B cell (primary cell): ENCODE data around the gene MAPRE3. TPM values are rescaled to one million over a fixed set of nuclear protein-coding genes. Genes with fewer than 3 reads are reported as not detected.

ENCODE experiments used
- ATAC-seq: fragments of 200-7000 bp; cut with Tn5 transposase; one replicate; pipeline ENCODE4 v1.10.0; 2021; ENCODE audit warnings: low read depth, mild to moderate bottlenecking, moderate number of reproducible peaks, moderate library complexity
- CTCF ChIA-PET: fragments of 350-600 bp; sonication (Branson Sonifier 250); formaldehyde crosslinking; loops from one replicate; lab custom pipeline; 2021; ENCODE audit warnings: antibody characterized with exemption, inconsistent platforms; lab: Charles Lee
- POLR2A ChIA-PET: fragments of 350-600 bp; sonication (Branson Sonifier 250); formaldehyde crosslinking; loops from one replicate; lab custom pipeline; 2021; ENCODE audit warnings: antibody characterized with exemption; lab: Charles Lee
- DNase-seq: peaks from one replicate; pipeline ENCODE4 v3.0.0; 2013
- H2AFZ ChIP-seq: 2 replicates; pipeline ENCODE4 v1.6.1; 2012; ENCODE audit warnings: mild to moderate bottlenecking, low read depth, low read length; ENCODE audit not compliant: insufficient read depth, poor library complexity, severe bottlenecking
- H3K27ac ChIP-seq, 2 donors: 1 replicate in 1 of 2; 2 replicates in 1 of 2; pipeline ENCODE4 v1.5.1; 2012 to 2013; ENCODE audit warnings: low read length in 2 of 2, mild to moderate bottlenecking in 2 of 2, moderate library complexity in 1 of 2
- H3K27me3 ChIP-seq, 4 experiments: fragments of 200-600 bp in 1 of 4; sonication (generic) in 1 of 4; replicated peaks in 1 of 4; 1 replicate in 2 of 4; 2 replicates in 2 of 4; pipeline versions ENCODE4 v1.6.1 to v1.7.0; 2013 to 2016; ENCODE audit warnings: low read length in 3 of 4, mild to moderate bottlenecking in 2 of 4, mixed read lengths in 1 of 4, moderate library complexity in 1 of 4; ENCODE audit not compliant: insufficient read depth in 4 of 4, control insufficient read depth in 3 of 4; ENCODE audit errors: control extremely low read depth in 1 of 4
- H3K36me3 ChIP-seq, 2 experiments: replicated peaks in 1 of 2; 1 replicate in 1 of 2; 2 replicates in 1 of 2; pipeline versions ENCODE4 v1.6.1 to v1.7.1; 2013; ENCODE audit warnings: low read length in 1 of 2; ENCODE audit not compliant: insufficient read depth in 2 of 2, control insufficient read depth in 1 of 2; ENCODE audit errors: control extremely low read depth in 1 of 2, extremely low read depth in 1 of 2
- H3K4me1 ChIP-seq, 2 donors: fragments of 200-600 bp in 1 of 2; sonication (generic) in 1 of 2; 1 replicate in 1 of 2; 2 replicates in 1 of 2; pipeline versions ENCODE4 v1.5.1 to v1.6.1; 2013 to 2017; ENCODE audit warnings: low read length in 2 of 2; ENCODE audit not compliant: control insufficient read depth in 2 of 2, insufficient read depth in 2 of 2
- H3K4me2 ChIP-seq: replicated peaks from 2 replicates; pipeline ENCODE3; 2012; ENCODE audit warnings: mild to moderate bottlenecking, low read depth, low read length; ENCODE audit not compliant: poor library complexity, severe bottlenecking
- H3K4me3 ChIP-seq, 5 experiments: fragments of 200-600 bp in 1 of 5; sonication (generic) in 1 of 5; 1 replicate in 3 of 5; 2 replicates in 2 of 5; pipeline versions ENCODE4 v1.5.1 to v1.7.0; 2011 to 2016; ENCODE audit warnings: low read length in 4 of 5, mild to moderate bottlenecking in 4 of 5, low read depth in 2 of 5, control low read depth in 1 of 5, moderate library complexity in 1 of 5; ENCODE audit not compliant: insufficient read depth in 1 of 5; ENCODE audit errors: control extremely low read depth in 1 of 5, extremely low read depth in 1 of 5
- H3K79me2 ChIP-seq: fragments of 200-600 bp; sonication (generic); one replicate; pipeline ENCODE4 v1.6.0; 2016; ENCODE audit warnings: low read length; ENCODE audit not compliant: control insufficient read depth, insufficient read depth
- H3K9ac ChIP-seq: fragments of 200-600 bp; sonication (generic); 2 replicates; pipeline ENCODE4 v1.6.1; 2017; ENCODE audit warnings: mild to moderate bottlenecking, low read length, moderate library complexity
- H3K9me3 ChIP-seq, 3 donors: one replicate each; pipeline versions ENCODE4 v1.6.1 to v1.7.1; 2013; ENCODE audit warnings: low read length in 2 of 3; ENCODE audit not compliant: control insufficient read depth in 2 of 3, insufficient read depth in 1 of 3; ENCODE audit errors: control extremely low read depth in 1 of 3
- H4K20me1 ChIP-seq: 2 replicates; pipeline ENCODE4 v1.6.0; 2012; ENCODE audit warnings: mild to moderate bottlenecking, low read length; ENCODE audit not compliant: insufficient read depth, control insufficient read depth, poor library complexity, severe bottlenecking
- H3K27ac Mint-ChIP-seq: one replicate; pipeline ENCODE4 v1.8.0; 2021; ENCODE audit warnings: mixed read lengths
- H3K27me3 Mint-ChIP-seq: one replicate; pipeline ENCODE4 v1.8.0; 2021; ENCODE audit warnings: mixed read lengths
- H3K4me1 Mint-ChIP-seq: one replicate; pipeline ENCODE4 v1.8.0; 2021; ENCODE audit warnings: mixed read lengths
- H3K4me3 Mint-ChIP-seq: one replicate; pipeline ENCODE4 v1.8.0; 2021; ENCODE audit warnings: mixed read lengths
- H3K9me3 Mint-ChIP-seq: one replicate; pipeline ENCODE4 v1.8.0; 2022; ENCODE audit warnings: mixed read lengths; ENCODE audit not compliant: insufficient read depth
- EZH2 ChIP-seq: IDR thresholded peaks from 2 replicates; pipeline ENCODE4 v1.6.1; 2012; ENCODE audit warnings: borderline replicate concordance, low read depth, mild to moderate bottlenecking, moderate library complexity, low read length; ENCODE audit not compliant: insufficient read depth, poor library complexity, severe bottlenecking
- WGBS: methylation state at CpG from one replicate; pipeline ENCODE4 v1.1.5; 2013; ENCODE audit warnings: missing lambda C conversion rate; ENCODE audit not compliant: insufficient coverage; 5-methylcytosine and 5-hydroxymethylcytosine counted together
- intact Hi-C: fragments of 100-400 bp; cut with micrococcal nuclease; formaldehyde crosslinking; loops from one replicate; pipeline ENCODE4 v1.10.0; 2022
- polyA plus RNA-seq: library from polyadenylated mRNA; depleted of rRNA; stranded (reverse); fragments of >200 nt; gene quantifications from 2 replicates; pipeline ENCODE4 v1.2.3, GENCODE V29; 2012
- total RNA-seq, 2 donors: library from RNA; stranded (reverse); fragments of 120-200 nt in 1 of 2; gene quantifications; 1 replicate in 1 of 2; 2 replicates in 1 of 2; pipeline versions ENCODE4 v1.2.3 to v1.2.4, GENCODE V29; 2013 to 2022
- TF ChIP-seq, protein P1 (sequence below): fragments of 200-600 bp; IDR thresholded peaks from one replicate; pipeline ENCODE4 v1.8.0; 2022; ENCODE audit warnings: antibody characterized with exemption, mild to moderate bottlenecking

MAPRE3 gene
- total and polyA plus RNA-seq, 2 donors (not counting 1 experiment from before 2014, with no cell fraction given), result 5.4 to 9.8 TPM

DNA sequence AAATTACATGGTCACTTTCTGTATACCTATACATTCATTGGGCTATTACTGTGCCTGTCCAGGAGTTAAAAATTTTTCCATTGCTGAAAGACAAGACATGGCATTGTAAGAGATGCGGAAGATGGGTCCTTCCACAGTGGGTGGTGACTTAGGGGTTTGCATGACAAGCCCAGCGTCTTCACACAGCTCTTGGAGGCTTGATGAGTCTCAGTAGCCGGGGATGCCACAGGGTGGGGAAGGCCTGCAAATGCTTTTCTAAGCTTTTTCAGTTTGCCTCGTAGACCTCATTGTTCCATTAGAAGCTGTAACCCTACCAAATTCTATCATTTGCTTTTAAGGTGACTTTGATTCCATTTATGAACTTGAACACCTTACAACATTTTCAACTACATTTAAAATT, 18.1 kb upstream of the MAPRE3 start:
- H3K4me3 Mint-ChIP-seq, result no peak overlapping the region
- ChIA-PET POLR2A (no interaction called here), CTCF (no interaction called here)
- H3K27me3 ChIP-seq, result peaks cover 0 to 19% (median under 1%) of the 10 kb centered on the region in 4 experiments
- H3K4me1 ChIP-seq, result no peaks in the 10 kb centered on the region
- no peaks in the 10 kb centered on the region for H3K79me2 ChIP-seq
- no CpG with 5 or more reads among the region's 4 CpGs for WGBS
- no peaks in the 10 kb centered on the region for H3K9me3 Mint-ChIP-seq
- H4K20me1 ChIP-seq, result no peaks in the 10 kb centered on the region
- H3K4me1 Mint-ChIP-seq, result no peaks in the 10 kb centered on the region
- ATAC-seq (no peak), DNase-seq (no peak)
- H2AFZ ChIP-seq, result no peak overlapping the region
- no peak overlapping the region for H3K4me3 ChIP-seq
- H3K27ac ChIP-seq, result no peak overlapping the region
- TF ChIP-seq, protein P1, sequence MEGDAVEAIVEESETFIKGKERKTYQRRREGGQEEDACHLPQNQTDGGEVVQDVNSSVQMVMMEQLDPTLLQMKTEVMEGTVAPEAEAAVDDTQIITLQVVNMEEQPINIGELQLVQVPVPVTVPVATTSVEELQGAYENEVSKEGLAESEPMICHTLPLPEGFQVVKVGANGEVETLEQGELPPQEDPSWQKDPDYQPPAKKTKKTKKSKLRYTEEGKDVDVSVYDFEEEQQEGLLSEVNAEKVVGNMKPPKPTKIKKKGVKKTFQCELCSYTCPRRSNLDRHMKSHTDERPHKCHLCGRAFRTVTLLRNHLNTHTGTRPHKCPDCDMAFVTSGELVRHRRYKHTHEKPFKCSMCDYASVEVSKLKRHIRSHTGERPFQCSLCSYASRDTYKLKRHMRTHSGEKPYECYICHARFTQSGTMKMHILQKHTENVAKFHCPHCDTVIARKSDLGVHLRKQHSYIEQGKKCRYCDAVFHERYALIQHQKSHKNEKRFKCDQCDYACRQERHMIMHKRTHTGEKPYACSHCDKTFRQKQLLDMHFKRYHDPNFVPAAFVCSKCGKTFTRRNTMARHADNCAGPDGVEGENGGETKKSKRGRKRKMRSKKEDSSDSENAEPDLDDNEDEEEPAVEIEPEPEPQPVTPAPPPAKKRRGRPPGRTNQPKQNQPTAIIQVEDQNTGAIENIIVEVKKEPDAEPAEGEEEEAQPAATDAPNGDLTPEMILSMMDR, result no peak
- TF ChIP-seq EZH2, result no peak
- H3K27me3 Mint-ChIP-seq, result peaks cover 31% of the 10 kb centered on the region
- H3K4me2 ChIP-seq, result no peak overlapping the region
- intact Hi-C loops, result no loop called here
- peaks cover 0 to 1% (median 0%) of the 10 kb centered on the region in 3 donors for H3K9me3 ChIP-seq
- H3K27ac Mint-ChIP-seq, result no peak overlapping the region
- no peaks in the 10 kb centered on the region for H3K36me3 ChIP-seq
- no peak overlapping the region for H3K9ac ChIP-seq

- intact Hi-C loops, result no loop called here
- Mint-ChIP-seq H3K4me3 (no peak overlapping the region), H3K9me3 (no peaks in the 10 kb centered on the region), H3K27ac (no peak overlapping the region), H3K27me3 (peaks cover 38% of the 10 kb centered on the region), H3K4me1 (no peaks in the 10 kb centered on the region)
- no peaks in the 10 kb centered on the region for H3K4me1 ChIP-seq
- H4K20me1 ChIP-seq, result no peaks in the 10 kb centered on the region
- TF ChIP-seq, protein P1, result no peak
- no peak for TF ChIP-seq EZH2
- ChIA-PET POLR2A (no interaction called here), CTCF (interaction anchor here (1.0 to 1.6 kb wide), 5 partner anchors 8 to 326 kb away, joined by 3 to 4 read pairs (median 3); no protein-coding TSS in a partner anchor)
- no peaks in the 10 kb centered on the region for H3K36me3 ChIP-seq
- peaks cover 0 to 19% (median under 1%) of the 10 kb centered on the region in 4 experiments for H3K27me3 ChIP-seq
- H3K79me2 ChIP-seq, result no peaks in the 10 kb centered on the region
- no peak for ATAC-seq
- H3K9ac ChIP-seq, result no peak overlapping the region
- H2AFZ ChIP-seq, result no peak overlapping the region
- no peak overlapping the region for H3K27ac ChIP-seq
- H3K4me2 ChIP-seq, result no peak overlapping the region
- no peak for DNase-seq
- peaks cover 0 to 1% (median 0%) of the 10 kb centered on the region in 3 donors for H3K9me3 ChIP-seq
- no peak overlapping the region for H3K4me3 ChIP-seq
- WGBS, result no CpG with 5 or more reads among the region's 4 CpGs
Measured at GRCh38 chr2:26954135-26954534, 16.3 kb upstream of the MAPRE3 start.
